Inflammatory macrophage treated with lipopolysaccharide for 4 hours (primary cell): Measurements from ENCODE around the gene ROR1.
"Not testable (repeated sequence)": the region's sequence is repeated elsewhere in the genome, so short reads cannot be mapped to it uniquely, and the experiment has no call there.

Experiments
- DNase-seq: peaks from one replicate; pipeline ENCODE4 v3.0.0-alpha.2; 2020

The ROR1 gene

GRCh38 chr1:64073705-64074104, 299.9 kb downstream of the ROR1 start:
- no peak for DNase-seq

GRCh38 chr1:64074767-64075166, 300.9 kb downstream of the ROR1 start:
- DNase-seq: no peak

- DNase-seq: no peak
Observed at GRCh38 chr1:64077281-64077940, 303.6 kb downstream of the ROR1 start.

- DNase-seq: no peak
Observed at GRCh38 chr1:64080941-64081562, 307.2 kb downstream of the ROR1 start.

- no peak for DNase-seq
Observed at GRCh38 chr1:64082459-64082858, 308.6 kb downstream of the ROR1 start.

GRCh38 chr1:64084451-64084850, 310.6 kb downstream of the ROR1 start:
- DNase-seq: no peak

GRCh38 chr1:64087768-64088167, 314.0 kb downstream of the ROR1 start:
- no peak for DNase-seq

GRCh38 chr1:64090436-64090835, 316.6 kb downstream of the ROR1 start:
- no peak for DNase-seq

GRCh38 chr1:64092851-64093371, 319.1 kb downstream of the ROR1 start:
- DNase-seq: no peak

- no peak for DNase-seq
Observed at GRCh38 chr1:64093941-64094340, 320.1 kb downstream of the ROR1 start.

GRCh38 chr1:64095832-64096231, 322.0 kb downstream of the ROR1 start:
- DNase-seq: no peak

GRCh38 chr1:64097859-64098258, 324.0 kb downstream of the ROR1 start:
- no peak for DNase-seq

- no peak for DNase-seq
Observed at GRCh38 chr1:64098436-64098835, 324.6 kb downstream of the ROR1 start.

GRCh38 chr1:64098846-64099582, 325.2 kb downstream of the ROR1 start:
- no peak for DNase-seq

- DNase-seq: no peak
Observed at GRCh38 chr1:64100791-64101190, 327.0 kb downstream of the ROR1 start.

GRCh38 chr1:64104585-64104984, 330.8 kb downstream of the ROR1 start:
- not testable (repeated sequence) for DNase-seq

GRCh38 chr1:64107118-64107519, 333.3 kb downstream of the ROR1 start:
- no peak for DNase-seq

- DNase-seq: no peak
Observed at GRCh38 chr1:64107632-64108031, 333.8 kb downstream of the ROR1 start.

- DNase-seq: no peak
Observed at GRCh38 chr1:64110924-64111777, 337.3 kb downstream of the ROR1 start.

- DNase-seq: no peak
Observed at GRCh38 chr1:64111787-64112186, 338.0 kb downstream of the ROR1 start.

GRCh38 chr1:64112281-64112680, 338.5 kb downstream of the ROR1 start:
- no peak for DNase-seq

- no peak for DNase-seq
Observed at GRCh38 chr1:64114012-64114525, 340.3 kb downstream of the ROR1 start.

- no peak for DNase-seq
Observed at GRCh38 chr1:64116537-64116936, 342.7 kb downstream of the ROR1 start.
